GM12878 (cell line): ENCODE results near the gene WDR48.

Experiments
- POLR2AphosphoS5 ChIP-seq: IDR thresholded peaks from 2 replicates; pipeline ENCODE4 v1.6.1; 2011; ENCODE audit warnings: mild to moderate bottlenecking, low read length, inconsistent platforms
- TF ChIP-seq, protein P1 (sequence below), 3 experiments: IDR thresholded peaks in 2 of 3; conservative IDR thresholded peaks in 1 of 3; 2 replicates each; pipeline ENCODE4 v1.5.1; 2011; ENCODE audit warnings: low read depth in 3 of 3, low read length in 3 of 3, mild to moderate bottlenecking in 3 of 3, control low read depth in 2 of 3, moderate library complexity in 2 of 3, inconsistent platforms in 1 of 3, mixed read lengths in 1 of 3; ENCODE audit not compliant: control insufficient read depth in 2 of 3, insufficient read depth in 1 of 3; ENCODE audit errors: extremely low read depth in 1 of 3

DNA sequence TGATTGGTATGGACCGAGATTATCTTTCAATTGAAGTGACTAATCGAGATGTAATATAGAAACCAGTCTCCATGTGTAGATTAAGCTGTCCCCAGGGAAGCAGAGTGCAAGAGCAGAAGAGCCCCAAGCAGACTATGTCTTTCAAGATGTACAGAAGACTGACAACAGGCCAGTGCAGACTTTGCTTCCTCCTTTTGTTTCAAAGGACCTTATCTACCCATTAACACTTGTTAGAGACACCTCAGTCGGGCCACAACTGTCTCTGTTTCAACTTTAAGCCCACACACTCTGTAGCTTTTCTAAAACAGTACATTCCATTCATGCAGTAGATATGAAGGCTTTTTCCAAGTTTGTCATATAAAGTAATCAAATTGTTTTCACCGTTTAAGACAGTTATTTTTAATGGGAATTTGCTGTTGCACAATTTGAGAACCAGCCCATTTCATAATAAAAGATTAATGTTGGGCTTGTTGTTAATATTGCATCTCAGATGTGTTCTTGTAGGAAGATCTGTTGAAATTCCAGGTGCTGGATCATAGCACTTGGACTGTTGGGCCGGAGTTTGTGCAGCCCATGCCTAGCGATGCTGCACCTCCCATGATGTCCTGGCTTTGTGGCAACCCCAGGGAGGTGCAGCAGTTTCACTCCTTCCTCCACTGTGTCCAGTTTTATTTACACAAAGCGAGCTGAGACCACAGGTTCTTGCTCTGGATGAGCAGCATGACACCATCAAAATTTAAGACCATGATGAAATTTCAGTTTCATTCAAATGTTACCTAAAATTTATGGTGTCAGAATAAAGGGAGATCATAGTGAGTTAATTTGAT, 43.2 kb downstream of the WDR48 start:
- TF ChIP-seq POLR2AphosphoS5 = no peak
- TF ChIP-seq, protein P1, sequence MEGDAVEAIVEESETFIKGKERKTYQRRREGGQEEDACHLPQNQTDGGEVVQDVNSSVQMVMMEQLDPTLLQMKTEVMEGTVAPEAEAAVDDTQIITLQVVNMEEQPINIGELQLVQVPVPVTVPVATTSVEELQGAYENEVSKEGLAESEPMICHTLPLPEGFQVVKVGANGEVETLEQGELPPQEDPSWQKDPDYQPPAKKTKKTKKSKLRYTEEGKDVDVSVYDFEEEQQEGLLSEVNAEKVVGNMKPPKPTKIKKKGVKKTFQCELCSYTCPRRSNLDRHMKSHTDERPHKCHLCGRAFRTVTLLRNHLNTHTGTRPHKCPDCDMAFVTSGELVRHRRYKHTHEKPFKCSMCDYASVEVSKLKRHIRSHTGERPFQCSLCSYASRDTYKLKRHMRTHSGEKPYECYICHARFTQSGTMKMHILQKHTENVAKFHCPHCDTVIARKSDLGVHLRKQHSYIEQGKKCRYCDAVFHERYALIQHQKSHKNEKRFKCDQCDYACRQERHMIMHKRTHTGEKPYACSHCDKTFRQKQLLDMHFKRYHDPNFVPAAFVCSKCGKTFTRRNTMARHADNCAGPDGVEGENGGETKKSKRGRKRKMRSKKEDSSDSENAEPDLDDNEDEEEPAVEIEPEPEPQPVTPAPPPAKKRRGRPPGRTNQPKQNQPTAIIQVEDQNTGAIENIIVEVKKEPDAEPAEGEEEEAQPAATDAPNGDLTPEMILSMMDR (IDR thresholded peaks at IDR 0.05 in 2 of 3, conservative IDR thresholded peaks at IDR 0.05 in 1 of 3; ENCODE audit: control insufficient read depth in 2 of 3, extremely low read depth in 1 of 3, insufficient read depth in 1 of 3, low read depth in 3 of 3, low read length in 3 of 3) = no peak
